ENCODE results near the gene IGF2BP2. TPM values are rescaled to one million over a fixed set of nuclear protein-coding genes. Genes with fewer than 3 reads are reported as not detected.

IGF2BP2 gene
- total and polyA plus RNA-seq, 2 donors from 2014 or later = 7.7 to 26.9 TPM

DNA sequence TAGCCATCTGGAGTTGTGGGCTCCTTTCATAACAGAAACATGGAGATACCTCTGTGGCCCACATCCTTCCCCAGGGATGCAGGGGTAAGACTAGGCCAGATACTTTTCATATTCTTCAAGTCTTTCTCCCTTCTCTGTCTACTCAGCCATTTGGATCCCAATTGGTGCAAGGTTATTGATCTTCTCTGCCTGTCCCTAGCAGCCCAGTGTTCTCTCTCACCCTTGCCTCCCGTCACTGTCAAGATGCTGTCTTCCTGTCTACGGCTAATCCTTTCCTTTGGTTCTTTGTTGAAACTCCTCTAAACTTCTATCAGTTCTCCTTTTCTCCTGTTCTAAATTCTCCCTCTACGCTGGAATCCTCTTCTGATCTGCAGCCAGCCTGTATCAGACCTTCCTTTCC is 187.5 kb downstream of the IGF2BP2 start:
- H3K4me1 ChIP-seq (ENCODE audit: control insufficient read depth in 2 of 3, insufficient read depth in 2 of 3, low read depth in 1 of 3, low read length in 3 of 3) = no peaks in the 10 kb centered on the region
- H3K27me3 ChIP-seq (ENCODE audit: control insufficient read depth, insufficient read depth, low read length) = no peaks in the 10 kb centered on the region
- DNase-seq (no peak), FAIRE-seq (no peak)
- no peak overlapping the region for H3K4me3 ChIP-seq (ENCODE audit: low read length in 3 of 3)
- intact Hi-C loops (cut with DNase I) = no loop called here
- no peak overlapping the region for H3K27ac ChIP-seq (ENCODE audit: low read depth in 2 of 2, low read length in 2 of 2)
- no peaks in the 10 kb centered on the region for H3K9me3 ChIP-seq (ENCODE audit: control insufficient read depth in 2 of 3, insufficient read depth in 1 of 3, low read length in 3 of 3)
- H3K36me3 ChIP-seq (ENCODE audit: control insufficient read depth in 2 of 3, insufficient read depth in 3 of 3, low read length in 3 of 3) = peaks cover 0 to 2% (median 0%) of the 10 kb centered on the region in 3 donors
- TF ChIP-seq, protein P1, sequence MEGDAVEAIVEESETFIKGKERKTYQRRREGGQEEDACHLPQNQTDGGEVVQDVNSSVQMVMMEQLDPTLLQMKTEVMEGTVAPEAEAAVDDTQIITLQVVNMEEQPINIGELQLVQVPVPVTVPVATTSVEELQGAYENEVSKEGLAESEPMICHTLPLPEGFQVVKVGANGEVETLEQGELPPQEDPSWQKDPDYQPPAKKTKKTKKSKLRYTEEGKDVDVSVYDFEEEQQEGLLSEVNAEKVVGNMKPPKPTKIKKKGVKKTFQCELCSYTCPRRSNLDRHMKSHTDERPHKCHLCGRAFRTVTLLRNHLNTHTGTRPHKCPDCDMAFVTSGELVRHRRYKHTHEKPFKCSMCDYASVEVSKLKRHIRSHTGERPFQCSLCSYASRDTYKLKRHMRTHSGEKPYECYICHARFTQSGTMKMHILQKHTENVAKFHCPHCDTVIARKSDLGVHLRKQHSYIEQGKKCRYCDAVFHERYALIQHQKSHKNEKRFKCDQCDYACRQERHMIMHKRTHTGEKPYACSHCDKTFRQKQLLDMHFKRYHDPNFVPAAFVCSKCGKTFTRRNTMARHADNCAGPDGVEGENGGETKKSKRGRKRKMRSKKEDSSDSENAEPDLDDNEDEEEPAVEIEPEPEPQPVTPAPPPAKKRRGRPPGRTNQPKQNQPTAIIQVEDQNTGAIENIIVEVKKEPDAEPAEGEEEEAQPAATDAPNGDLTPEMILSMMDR (IDR thresholded peaks at IDR 0.05; ENCODE audit: borderline replicate concordance, extremely low read depth, insufficient read depth) = no peak
- H3K9ac ChIP-seq (ENCODE audit: low read length in 3 of 3) = no peak overlapping the region

DNA sequence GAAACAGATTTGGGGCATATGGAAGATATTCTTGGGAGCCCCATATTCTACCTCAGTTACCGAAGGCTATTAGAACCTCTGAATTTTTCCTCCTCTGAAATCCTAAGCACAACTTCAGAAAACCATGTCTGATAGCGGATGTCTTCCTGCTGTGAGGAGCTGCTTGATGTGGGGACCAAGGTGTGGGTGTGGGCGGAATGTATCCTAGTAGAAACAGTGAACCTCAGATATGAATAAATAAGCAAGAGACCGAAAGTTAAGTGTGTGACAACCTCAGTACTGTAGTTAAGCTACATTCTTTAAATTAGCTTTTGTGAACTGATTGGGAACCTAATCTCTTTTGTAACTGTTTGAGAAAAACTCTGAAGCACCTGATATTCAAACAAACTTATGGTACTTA is 191.8 kb downstream of the IGF2BP2 start:
- no peak overlapping the region for H3K4me3 ChIP-seq (ENCODE audit: low read length in 3 of 3)

DNA sequence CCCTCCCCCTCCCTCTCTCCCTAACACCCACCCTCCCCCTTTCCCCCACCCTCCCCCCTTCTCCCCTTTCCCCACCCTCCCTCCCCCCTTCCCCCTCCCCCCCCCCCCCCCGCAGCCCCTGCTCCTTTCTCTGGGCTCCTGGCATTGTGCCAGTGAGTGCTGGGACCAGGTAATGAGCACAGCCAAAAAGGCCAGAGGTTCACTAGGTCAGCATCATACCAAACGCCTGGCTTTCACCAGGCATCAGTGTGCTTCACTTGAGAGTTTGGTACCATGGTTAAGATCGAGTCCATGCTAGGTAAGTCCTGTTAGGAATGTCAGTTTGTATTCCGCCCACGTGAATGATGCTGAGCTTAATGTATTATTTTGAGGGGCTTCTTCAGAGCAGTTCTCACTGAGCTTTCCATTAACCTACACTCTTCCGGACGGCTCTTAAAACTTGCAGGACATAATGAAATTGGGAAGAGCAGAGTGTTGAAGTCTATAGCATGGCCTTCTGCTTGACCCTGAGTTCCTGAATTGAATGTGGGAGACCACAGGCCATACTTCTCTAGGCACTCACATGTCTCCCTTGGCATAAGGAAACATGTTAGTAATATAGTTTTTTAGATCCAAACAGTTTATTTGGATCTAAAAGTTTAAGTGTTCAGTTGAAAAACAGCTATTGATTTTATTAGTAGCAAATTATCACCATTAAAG is 193.2 kb downstream of the IGF2BP2 start:
- Histone ChIP-seq H3K27me3 (ENCODE audit: control insufficient read depth, insufficient read depth, low read length) (no peaks in the 10 kb centered on the region), H3K4me3 (ENCODE audit: low read length in 3 of 3) (no peak overlapping the region), H3K36me3 (ENCODE audit: control insufficient read depth in 2 of 3, insufficient read depth in 3 of 3, low read length in 3 of 3) (peaks cover 0 to 5% (median 3%) of the 10 kb centered on the region in 3 donors), H3K27ac (ENCODE audit: low read depth in 2 of 2, low read length in 2 of 2) (no peak overlapping the region), H3K4me1 (ENCODE audit: control insufficient read depth in 2 of 3, insufficient read depth in 2 of 3, low read depth in 1 of 3, low read length in 3 of 3) (peaks cover 0 to 3% (median 2%) of the 10 kb centered on the region in 3 donors), H3K9ac (ENCODE audit: low read length in 3 of 3) (no peak overlapping the region), H3K9me3 (ENCODE audit: control insufficient read depth in 2 of 3, insufficient read depth in 1 of 3, low read length in 3 of 3) (no peaks in the 10 kb centered on the region)
- TF ChIP-seq, protein P1 (IDR thresholded peaks at IDR 0.05; ENCODE audit: borderline replicate concordance, extremely low read depth, insufficient read depth) = no peak
- DNase-seq (peak in 1 of 5 donors; percentile 33), FAIRE-seq (no peak)
- intact Hi-C loops (cut with DNase I) = no loop called here

More for the DNA sequence above, 191.8 kb downstream of the IGF2BP2 start:
- Histone ChIP-seq H3K9ac (ENCODE audit: low read length in 3 of 3) (no peak overlapping the region), H3K9me3 (ENCODE audit: control insufficient read depth in 2 of 3, insufficient read depth in 1 of 3, low read length in 3 of 3) (no peaks in the 10 kb centered on the region), H3K36me3 (ENCODE audit: control insufficient read depth in 2 of 3, insufficient read depth in 3 of 3, low read length in 3 of 3) (peaks cover 0 to 5% (median 3%) of the 10 kb centered on the region in 3 donors), H3K4me1 (ENCODE audit: control insufficient read depth in 2 of 3, insufficient read depth in 2 of 3, low read depth in 1 of 3, low read length in 3 of 3) (peaks cover 0 to 3% (median 2%) of the 10 kb centered on the region in 3 donors), H3K27me3 (ENCODE audit: control insufficient read depth, insufficient read depth, low read length) (no peaks in the 10 kb centered on the region), H3K27ac (ENCODE audit: low read depth in 2 of 2, low read length in 2 of 2) (no peak overlapping the region)
- intact Hi-C loops (cut with DNase I) = no loop called here
- DNase-seq (no peak), FAIRE-seq (no peak)
- TF ChIP-seq, protein P1 (IDR thresholded peaks at IDR 0.05; ENCODE audit: borderline replicate concordance, extremely low read depth, insufficient read depth) = no peak

Data from kidney (tissue), 14 donors.